Testis (tissue), 2 donors: ENCODE measurements around the gene NCAM1.

Experiments used
- CTCF ChIP-seq, 3 experiments: fragments of 450-650 bp in 2 of 3; fragments of 200-600 bp in 1 of 3; sonication (generic) in 1 of 3; IDR thresholded peaks; one replicate each; pipeline ENCODE4 v1.5.1; 2016 to 2019; ENCODE audit warnings: antibody characterized with exemption in 3 of 3, mild to moderate bottlenecking in 2 of 3, moderate library complexity in 1 of 3
- POLR2A ChIP-seq: fragments of 450-650 bp; IDR thresholded peaks from one replicate; pipeline ENCODE4 v1.6.1; 2017; ENCODE audit warnings: antibody characterized with exemption, mild to moderate bottlenecking, moderate library complexity

- TF ChIP-seq POLR2A (no peak), CTCF (IDR thresholded peaks at IDR 0.05) (no peak)
Measured at GRCh38 chr11:113104691-113105251, 143.6 kb downstream of the NCAM1 start.
